K562 (cell line): ENCODE data around the gene FNBP1. TPM values are rescaled to one million over a fixed set of nuclear protein-coding genes. Genes with fewer than 3 reads are reported as not detected.

ENCODE experiments used
- BDP1 ChIP-seq: IDR thresholded peaks from 3 replicates; pipeline ENCODE4 v1.6.1; 2011; ENCODE audit not compliant: insufficient read length, insufficient read depth
- CBFB ChIP-seq: sonication (generic); formaldehyde crosslinking; IDR thresholded peaks from 2 replicates; pipeline ENCODE4 v1.4.0; 2020; ENCODE audit warnings: mild to moderate bottlenecking, missing genetic modification reagents
- CC2D1A ChIP-seq: fragments of 450-650 bp; IDR thresholded peaks from 2 replicates; pipeline ENCODE4 v1.6.1; 2017; ENCODE audit warnings: mild to moderate bottlenecking
- CREB3L1 ChIP-seq: fragments of 450-650 bp; IDR thresholded peaks from 2 replicates; pipeline ENCODE4 v1.6.1; 2014; ENCODE audit warnings: low read depth, mild to moderate bottlenecking, moderate library complexity, borderline replicate concordance
- FOXA3 ChIP-seq, 2 experiments: fragments of 450-650 bp in 1 of 2; sonication (generic) in 1 of 2; formaldehyde crosslinking; IDR thresholded peaks in 1 of 2; conservative IDR thresholded peaks in 1 of 2; 2 replicates each; pipeline versions ENCODE4 v1.4.0 to v1.8.0; 2020 to 2022; ENCODE audit warnings: mild to moderate bottlenecking in 2 of 2, missing genetic modification reagents in 1 of 2
- FOXK1 ChIP-seq: sonication (generic); formaldehyde crosslinking; IDR thresholded peaks from 2 replicates; pipeline ENCODE4 v1.8.0; 2022; ENCODE audit warnings: missing genetic modification reagents, mild to moderate bottlenecking, borderline replicate concordance
- NFE2 ChIP-seq: IDR thresholded peaks from 2 replicates; pipeline ENCODE4 v1.6.1; 2014; ENCODE audit warnings: antibody characterized with exemption, low read depth
- PML ChIP-seq: IDR thresholded peaks from 2 replicates; pipeline ENCODE4 v1.6.1; 2012; ENCODE audit warnings: low read length, inconsistent platforms
- POLR2G ChIP-seq: fragments of 200-400 bp; formaldehyde crosslinking; IDR thresholded peaks from 2 replicates; pipeline ENCODE4 v1.6.1; 2017; ENCODE audit warnings: low read depth, mild to moderate bottlenecking, antibody characterized with exemption, low read length, moderate library complexity
- PTRF ChIP-seq: fragments of 450-650 bp; IDR thresholded peaks from 2 replicates; pipeline ENCODE4 v1.6.1; 2016; ENCODE audit warnings: mild to moderate bottlenecking, missing genetic modification characterization, missing compliant biosample characterization
- RBFOX2 ChIP-seq: fragments of 200-400 bp; formaldehyde crosslinking; IDR thresholded peaks from 2 replicates; pipeline ENCODE4 v1.6.1; 2017; ENCODE audit warnings: low read depth, mild to moderate bottlenecking, low read length, moderate library complexity
- TAF1 ChIP-seq: IDR thresholded peaks from 2 replicates; pipeline ENCODE4 v1.6.1; 2011; ENCODE audit warnings: mild to moderate bottlenecking, low read length, moderate library complexity; ENCODE audit not compliant: insufficient read depth, control insufficient read depth, severe bottlenecking; ENCODE audit errors: extremely low read depth
- TFAM ChIP-seq: fragments of 250-450 bp; sonication (Bioruptor Pico); conservative IDR thresholded peaks from 2 replicates; pipeline ENCODE4 v1.5.0; 2021; ENCODE audit warnings: mild to moderate bottlenecking, moderate library complexity
- THAP12 ChIP-seq: fragments of 250-450 bp; sonication (Bioruptor Pico); IDR thresholded peaks from 2 replicates; pipeline ENCODE4 v1.9.0; 2021; ENCODE audit warnings: mild to moderate bottlenecking, inconsistent platforms
- XRCC3 ChIP-seq: fragments of 450-650 bp; IDR thresholded peaks from 2 replicates; pipeline ENCODE4 v1.6.1; 2017; ENCODE audit warnings: mild to moderate bottlenecking, moderate library complexity
- ZNF165 ChIP-seq: fragments of 250-450 bp; sonication (Bioruptor Pico); IDR thresholded peaks from 2 replicates; pipeline ENCODE4 v1.4.0; 2020; ENCODE audit warnings: borderline replicate concordance
- ZNF184 ChIP-seq: sonication (generic); formaldehyde crosslinking; IDR thresholded peaks from 2 replicates; pipeline ENCODE4 v1.5.0; 2020; ENCODE audit warnings: missing genetic modification reagents
- ZNF282 ChIP-seq: sonication (generic); formaldehyde crosslinking; IDR thresholded peaks from 2 replicates; pipeline ENCODE4 v1.8.1; 2023; ENCODE audit warnings: missing genetic modification reagents
- ZNF583 ChIP-seq: fragments of 250-450 bp; sonication (Bioruptor Pico); IDR thresholded peaks from 2 replicates; pipeline ENCODE4 v1.4.0; 2020
- polyA plus RNA-seq, 8 experiments: library from polyadenylated mRNA; depleted of rRNA in 4 of 8; stranded (reverse) in 5 of 8; unstranded in 3 of 8; fragments of >200 nt; fragmentation: Nextera tagmentation in 2 of 8; fragmentation: Illumina TruSeq in 1 of 8; extraction: Ambion mirVana in 2 of 8; extraction: Trizol in 1 of 8; gene quantifications; 2 replicates each; pipeline versions ENCODE4 v1.2.1 to v1.2.3, GENCODE V29; 2011 to 2014; ENCODE audit warnings: inconsistent platforms in 1 of 8, missing spikeins in 1 of 8
- total RNA-seq, 7 experiments: library from RNA; depleted of rRNA in 6 of 7; stranded (reverse); fragments of >200 nt in 6 of 7; fragmentation: Illumina TruSeq in 2 of 7; extraction: Trizol in 2 of 7; gene quantifications; 2 replicates each; pipeline versions ENCODE4 v1.2.1 to v1.2.3, GENCODE V29; 2011 to 2021; ENCODE audit warnings: low replicate concordance in 1 of 7
- TF ChIP-seq, protein P1 (sequence below): fragments of 450-650 bp; IDR thresholded peaks from 2 replicates; pipeline ENCODE4 v1.6.1; 2016; ENCODE audit warnings: low read depth, mild to moderate bottlenecking, moderate library complexity
- TF ChIP-seq, protein P2 (sequence below), 2 experiments: fragments of 450-650 bp in 1 of 2; sonication (generic) in 1 of 2; formaldehyde crosslinking in 1 of 2; IDR thresholded peaks in 1 of 2; conservative IDR thresholded peaks in 1 of 2; 2 replicates each; pipeline versions ENCODE4 v1.6.1 to v1.8.1; 2016 to 2023; ENCODE audit warnings: mild to moderate bottlenecking in 2 of 2, moderate library complexity in 2 of 2, inconsistent platforms in 1 of 2, missing genetic modification reagents in 1 of 2

FNBP1 gene
- total and polyA plus RNA-seq, 9 of the 15 experiments (the other 6 are each of a cell fraction or from before 2014, with no cell fraction given) = 1.8 to 14.9 (median 7.6) TPM

- no peak for TF ChIP-seq FOXA3 (CRISPR knock-in tag; conservative IDR thresholded peaks at IDR 0.05 in 1 of 2, IDR thresholded peaks at IDR 0.05 in 1 of 2)
- TF ChIP-seq PML = no peak
- no peak for TF ChIP-seq ZNF165 (CRISPR knock-in tag)
- TF ChIP-seq, protein P1, sequence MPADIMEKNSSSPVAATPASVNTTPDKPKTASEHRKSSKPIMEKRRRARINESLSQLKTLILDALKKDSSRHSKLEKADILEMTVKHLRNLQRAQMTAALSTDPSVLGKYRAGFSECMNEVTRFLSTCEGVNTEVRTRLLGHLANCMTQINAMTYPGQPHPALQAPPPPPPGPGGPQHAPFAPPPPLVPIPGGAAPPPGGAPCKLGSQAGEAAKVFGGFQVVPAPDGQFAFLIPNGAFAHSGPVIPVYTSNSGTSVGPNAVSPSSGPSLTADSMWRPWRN = no peak
- TF ChIP-seq CC2D1A = 0 out of 2 replicates have a peak, but pooled peaks have one; percentile 3
- no peak for TF ChIP-seq THAP12
- TF ChIP-seq ZNF282 (CRISPR knock-in tag) = no peak
- TF ChIP-seq ZNF184 (CRISPR knock-in tag) = no peak
- 0 out of 2 replicates have a peak, but pooled peaks have one; percentile 32 for TF ChIP-seq CREB3L1
- no peak for TF ChIP-seq TAF1
- TF ChIP-seq RBFOX2 = 0 out of 2 replicates have a peak, but pooled peaks have one; percentile 28
- no peak for TF ChIP-seq FOXK1
- TF ChIP-seq CBFB (CRISPR knock-in tag) = no peak
- TF ChIP-seq NFE2 = no peak
- no peak for TF ChIP-seq ZNF583 (CRISPR knock-in tag)
- TF ChIP-seq, protein P2, sequence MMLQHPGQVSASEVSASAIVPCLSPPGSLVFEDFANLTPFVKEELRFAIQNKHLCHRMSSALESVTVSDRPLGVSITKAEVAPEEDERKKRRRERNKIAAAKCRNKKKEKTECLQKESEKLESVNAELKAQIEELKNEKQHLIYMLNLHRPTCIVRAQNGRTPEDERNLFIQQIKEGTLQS (IDR thresholded peaks at IDR 0.05) = no peak
- TF ChIP-seq, protein P2 (CRISPR knock-in tag; conservative IDR thresholded peaks at IDR 0.05) = no peak
- no peak for TF ChIP-seq PTRF (tag)
- TF ChIP-seq XRCC3 = no peak
- no peak for TF ChIP-seq TFAM (CRISPR knock-in tag)
- no peak for TF ChIP-seq BDP1
- no peak for TF ChIP-seq POLR2G
These were observed 46.7 kb downstream of the FNBP1 start (continued) for GRCh38 chr9:129996161-129996830.
